ENCODE measurements around the gene ATOSB. TPM values are rescaled to one million over a fixed set of nuclear protein-coding genes. Genes with fewer than 3 reads are reported as not detected.

ATOSB gene
- total and polyA plus RNA-seq, 8 donors = 2.5 to 7.8 (median 4.2) TPM

GRCh38 chr9:35060548-35061207 is 55.0 kb downstream of the ATOSB start:
- peaks cover 27 to 100% (median 94%) of the 10 kb centered on the region in 3 donors for H3K36me3 ChIP-seq
- WGBS, 2 donors = 90 to 94% methylated on average over 11 of the region's 11 CpGs

DNA sequence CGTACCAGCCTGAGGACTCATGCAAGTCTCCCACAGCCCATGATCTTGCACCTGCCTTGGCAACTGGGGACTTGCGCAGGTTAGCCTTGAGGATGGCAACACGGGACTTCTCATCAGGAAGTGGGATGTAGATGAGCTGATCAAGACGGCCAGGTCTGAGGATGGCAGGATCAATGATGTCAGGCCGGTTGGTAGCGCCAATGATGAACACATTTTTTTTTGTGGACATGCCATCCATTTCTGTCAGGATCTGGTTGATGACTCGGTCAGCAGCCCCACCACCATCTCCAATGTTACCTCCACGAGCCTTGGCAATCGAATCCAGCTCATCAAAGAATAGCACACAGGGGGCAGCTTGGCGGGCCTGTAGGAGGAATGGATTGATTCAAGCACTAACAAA is 56.2 kb downstream of the ATOSB start:
- H3K27ac ChIP-seq = no peak overlapping the region
- 91 to 94% methylated on average over 10 of the region's 10 CpGs for WGBS, 2 donors
- TF ChIP-seq, protein P1, sequence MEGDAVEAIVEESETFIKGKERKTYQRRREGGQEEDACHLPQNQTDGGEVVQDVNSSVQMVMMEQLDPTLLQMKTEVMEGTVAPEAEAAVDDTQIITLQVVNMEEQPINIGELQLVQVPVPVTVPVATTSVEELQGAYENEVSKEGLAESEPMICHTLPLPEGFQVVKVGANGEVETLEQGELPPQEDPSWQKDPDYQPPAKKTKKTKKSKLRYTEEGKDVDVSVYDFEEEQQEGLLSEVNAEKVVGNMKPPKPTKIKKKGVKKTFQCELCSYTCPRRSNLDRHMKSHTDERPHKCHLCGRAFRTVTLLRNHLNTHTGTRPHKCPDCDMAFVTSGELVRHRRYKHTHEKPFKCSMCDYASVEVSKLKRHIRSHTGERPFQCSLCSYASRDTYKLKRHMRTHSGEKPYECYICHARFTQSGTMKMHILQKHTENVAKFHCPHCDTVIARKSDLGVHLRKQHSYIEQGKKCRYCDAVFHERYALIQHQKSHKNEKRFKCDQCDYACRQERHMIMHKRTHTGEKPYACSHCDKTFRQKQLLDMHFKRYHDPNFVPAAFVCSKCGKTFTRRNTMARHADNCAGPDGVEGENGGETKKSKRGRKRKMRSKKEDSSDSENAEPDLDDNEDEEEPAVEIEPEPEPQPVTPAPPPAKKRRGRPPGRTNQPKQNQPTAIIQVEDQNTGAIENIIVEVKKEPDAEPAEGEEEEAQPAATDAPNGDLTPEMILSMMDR (IDR thresholded peaks at IDR 0.05) = no peak
- peaks cover 27 to 100% (median 81%) of the 10 kb centered on the region in 3 donors for H3K36me3 ChIP-seq
- FAIRE-seq (no peak), DNase-seq (no peak), ATAC-seq (no peak)
- intact Hi-C loops (cut with DNase I) = no loop called here
- H3K9me3 ChIP-seq = no peaks in the 10 kb centered on the region
- no peaks in the 10 kb centered on the region for H3K27me3 ChIP-seq
- H3K4me1 ChIP-seq = no peaks in the 10 kb centered on the region
- no peak overlapping the region for H3K4me3 ChIP-seq

More at GRCh38 chr9:35060548-35061207, 55.0 kb downstream of the ATOSB start:
- TF ChIP-seq, protein P1 (IDR thresholded peaks at IDR 0.05) = no peak
- ATAC-seq (no peak), DNase-seq (no peak), FAIRE-seq (no peak)
- H3K27ac ChIP-seq = no peak overlapping the region
- H3K4me3 ChIP-seq = no peak overlapping the region
- H3K4me1 ChIP-seq = no peaks in the 10 kb centered on the region
- no peaks in the 10 kb centered on the region for H3K9me3 ChIP-seq
- intact Hi-C loops (cut with DNase I) = no loop called here
- no peaks in the 10 kb centered on the region for H3K27me3 ChIP-seq

DNA sequence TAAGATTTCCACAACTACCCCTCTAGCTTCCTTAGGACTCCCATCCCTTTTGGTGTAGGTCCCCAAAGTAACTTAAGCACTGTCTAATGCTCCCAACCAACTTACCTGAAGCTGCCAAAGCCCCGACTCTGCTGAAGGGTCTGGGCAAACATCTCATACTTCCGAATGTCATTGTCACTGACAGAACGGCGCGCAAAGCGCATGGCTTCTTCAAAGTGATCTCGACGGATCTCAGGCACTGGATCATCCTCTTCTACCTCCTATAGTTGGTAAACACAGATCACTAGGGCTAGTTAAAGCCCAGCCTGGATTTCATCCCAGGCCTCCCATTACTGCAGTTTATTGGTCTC is 58.4 kb downstream of the ATOSB start:
- no peak for ATAC-seq
- no peak for FAIRE-seq
- H3K36me3 ChIP-seq = peaks cover 18 to 80% (median 59%) of the 10 kb centered on the region in 3 donors
- TF ChIP-seq, protein P1 (IDR thresholded peaks at IDR 0.05) = no peak
- no peak for DNase-seq
- 95 to 98% methylated on average over 8 of the region's 8 CpGs for WGBS, 2 donors
- H3K4me3 ChIP-seq = no peak overlapping the region
- intact Hi-C loops (cut with DNase I) = no loop called here
- H3K9me3 ChIP-seq = no peaks in the 10 kb centered on the region
- no peaks in the 10 kb centered on the region for H3K27me3 ChIP-seq
- H3K4me1 ChIP-seq = no peaks in the 10 kb centered on the region
- H3K27ac ChIP-seq = no peak overlapping the region

DNA sequence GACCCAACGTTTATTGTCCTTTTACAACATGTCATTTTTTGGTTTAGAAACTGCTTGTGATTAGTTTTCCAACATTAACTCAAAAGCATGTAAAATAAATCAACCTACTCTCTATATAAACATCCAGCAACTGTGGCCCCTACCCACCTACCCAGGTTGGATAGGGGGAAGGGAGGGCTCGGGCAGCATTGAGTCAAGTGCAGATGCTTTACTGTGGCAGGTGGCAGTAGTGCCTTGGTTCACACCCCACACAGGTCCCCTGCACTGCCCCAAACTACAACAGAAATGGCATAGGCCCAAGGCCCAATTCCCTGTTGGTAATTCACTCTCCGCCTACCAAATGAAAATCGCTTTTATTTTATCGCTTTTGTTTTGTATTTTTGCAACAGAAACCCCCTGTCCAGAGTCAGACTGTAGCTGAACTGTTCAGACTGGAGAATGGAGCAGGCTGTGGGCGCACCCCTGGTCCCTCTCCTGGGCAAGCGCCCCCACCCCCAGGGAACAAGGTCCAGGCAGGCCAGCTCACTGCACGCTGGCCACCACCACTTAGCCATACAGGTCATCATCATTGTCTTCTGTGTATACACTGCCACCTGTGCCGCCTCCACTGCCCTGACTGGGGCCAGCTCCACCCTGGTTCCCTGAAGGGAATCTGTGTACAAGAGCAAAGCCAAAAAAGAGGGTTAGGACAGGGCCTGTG is 58.9 kb downstream of the ATOSB start:
- Histone ChIP-seq H3K4me3 (no peak overlapping the region), H3K9me3 (no peaks in the 10 kb centered on the region), H3K36me3 (peaks cover 12 to 75% (median 54%) of the 10 kb centered on the region in 3 donors), H3K4me1 (no peaks in the 10 kb centered on the region), H3K27ac (no peak overlapping the region), H3K27me3 (no peaks in the 10 kb centered on the region)
- ATAC-seq = peak in 1 of 4 donors; percentile 13
- TF ChIP-seq, protein P1 (IDR thresholded peaks at IDR 0.05) = no peak
- FAIRE-seq = no peak
- WGBS, 2 donors = 89 to 91% methylated on average over 9 of the region's 9 CpGs
- intact Hi-C loops (cut with DNase I) = no loop called here
- no peak for DNase-seq
